ENCODE measurements around the gene ADAMTSL5.
"Not testable (repeated sequence)": the region's sequence is repeated elsewhere in the genome, so short reads cannot be mapped to it uniquely, and the experiment has no call there.

ADAMTSL5 gene

DNA sequence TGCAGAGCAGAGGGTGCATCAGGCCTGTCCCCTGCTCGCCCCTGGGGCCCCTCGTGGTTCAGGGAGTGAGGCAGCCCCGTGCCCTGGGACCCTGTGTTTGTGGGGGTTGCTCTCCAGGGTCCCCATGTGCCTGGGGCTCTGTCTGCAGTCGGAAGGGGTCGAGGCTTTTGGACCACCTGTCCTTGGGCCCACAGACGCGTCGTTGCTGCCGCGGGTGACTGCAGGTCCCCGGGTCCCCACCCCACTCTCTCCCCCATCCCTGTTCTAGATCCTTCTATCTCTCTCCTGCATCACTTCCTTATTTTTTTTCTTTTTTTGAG, 24.6 kb downstream of the ADAMTSL5 start:
- no peaks in the 10 kb centered on the region for H3K9me3 ChIP-seq (ENCODE audit: control insufficient read depth, insufficient read depth, low read length)
- no peaks in the 10 kb centered on the region for H3K36me3 ChIP-seq (ENCODE audit: insufficient read depth, low read length)
- no peak overlapping the region for H3K9ac ChIP-seq (ENCODE audit: low read depth, low read length)
- H3K4me1 ChIP-seq (ENCODE audit: insufficient read depth, low read length): peaks cover 5% of the 10 kb centered on the region; the same call in 1 of the 2 replicates

GRCh38 chr19:1487576-1488281, 25.1 kb downstream of the ADAMTSL5 start:
- Histone ChIP-seq H3K9ac (ENCODE audit: low read depth, low read length) (no peak overlapping the region), H3K9me3 (ENCODE audit: control insufficient read depth, insufficient read depth, low read length) (no peaks in the 10 kb centered on the region), H3K4me1 (ENCODE audit: insufficient read depth, low read length) (peaks cover 3% of the 10 kb centered on the region; the same call in 1 of the 2 replicates), H3K36me3 (ENCODE audit: insufficient read depth, low read length) (no peaks in the 10 kb centered on the region)

DNA sequence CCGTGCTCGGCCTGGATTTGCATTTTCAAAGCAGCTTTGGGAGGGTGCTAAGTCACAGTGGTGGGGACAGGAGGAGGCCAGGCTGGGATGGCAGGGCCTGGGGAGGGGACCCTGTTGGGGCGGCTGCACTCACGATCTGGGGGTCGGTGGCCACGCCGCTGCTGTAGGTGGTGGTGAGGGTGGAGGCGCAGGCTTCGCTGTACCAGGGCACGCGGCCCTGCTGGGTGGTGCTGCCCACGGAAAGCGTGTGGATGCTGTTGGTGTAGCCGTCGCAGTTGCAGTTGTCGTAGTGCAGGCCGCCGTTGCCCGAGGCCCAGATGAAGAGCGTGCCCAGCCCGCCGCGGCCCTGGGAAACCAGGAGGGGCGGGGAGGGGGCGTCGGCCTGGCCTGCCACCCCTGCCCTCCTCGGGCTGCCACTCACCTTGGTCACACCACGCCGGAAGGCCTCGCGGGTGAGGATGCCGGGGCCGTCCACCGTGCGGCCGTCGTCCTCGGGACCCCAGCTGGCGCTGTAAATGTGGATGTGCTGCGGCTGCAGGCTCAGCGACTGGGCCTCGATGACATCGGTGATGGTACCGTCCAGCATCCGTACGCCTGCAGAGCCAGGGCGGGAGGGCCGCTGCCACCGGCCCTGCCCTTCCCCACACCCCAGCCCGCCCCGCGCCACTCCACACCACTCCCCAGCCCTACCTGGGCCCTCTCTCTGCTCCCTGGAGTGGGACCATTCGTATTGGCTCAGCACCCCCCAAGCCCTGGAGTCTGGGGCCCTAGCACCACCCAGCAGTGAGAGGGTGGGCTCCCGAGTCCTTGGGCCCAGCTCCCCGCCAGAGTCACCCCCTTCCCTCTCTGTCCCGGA, 25.9 kb downstream of the ADAMTSL5 start:
- Histone ChIP-seq H3K36me3 (ENCODE audit: insufficient read depth, low read length) (no peaks in the 10 kb centered on the region), H3K9me3 (ENCODE audit: control insufficient read depth, insufficient read depth, low read length) (no peaks in the 10 kb centered on the region), H3K9ac (ENCODE audit: low read depth, low read length) (no peak overlapping the region), H3K4me1 (ENCODE audit: insufficient read depth, low read length) (no peaks in the 10 kb centered on the region)

- Histone ChIP-seq H3K9me3 (ENCODE audit: control insufficient read depth, insufficient read depth, low read length) (no peaks in the 10 kb centered on the region), H3K9ac (ENCODE audit: low read depth, low read length) (no peak overlapping the region), H3K4me1 (ENCODE audit: insufficient read depth, low read length) (no peaks in the 10 kb centered on the region), H3K36me3 (ENCODE audit: insufficient read depth, low read length) (no peaks in the 10 kb centered on the region)
Observed at GRCh38 chr19:1483979-1484428, 28.8 kb downstream of the ADAMTSL5 start.

GRCh38 chr19:1483131-1483978, 29.5 kb downstream of the ADAMTSL5 start:
- Histone ChIP-seq H3K9me3 (ENCODE audit: control insufficient read depth, insufficient read depth, low read length) (no peaks in the 10 kb centered on the region), H3K36me3 (ENCODE audit: insufficient read depth, low read length) (no peaks in the 10 kb centered on the region), H3K4me1 (ENCODE audit: insufficient read depth, low read length) (no peaks in the 10 kb centered on the region), H3K9ac (ENCODE audit: low read depth, low read length) (no peak overlapping the region)

- Histone ChIP-seq H3K4me1 (ENCODE audit: insufficient read depth, low read length) (no peaks in the 10 kb centered on the region), H3K36me3 (ENCODE audit: insufficient read depth, low read length) (peaks cover under 1% of the 10 kb centered on the region; the same call in 1 of the 2 replicates), H3K9ac (ENCODE audit: low read depth, low read length) (no peak overlapping the region), H3K9me3 (ENCODE audit: control insufficient read depth, insufficient read depth, low read length) (no peaks in the 10 kb centered on the region)
Observed at GRCh38 chr19:1482361-1483130, 30.3 kb downstream of the ADAMTSL5 start.

GRCh38 chr19:1481893-1482360, 30.9 kb downstream of the ADAMTSL5 start:
- Histone ChIP-seq H3K36me3 (ENCODE audit: insufficient read depth, low read length) (peaks cover 4% of the 10 kb centered on the region), H3K9me3 (ENCODE audit: control insufficient read depth, insufficient read depth, low read length) (no peaks in the 10 kb centered on the region), H3K4me1 (ENCODE audit: insufficient read depth, low read length) (no peaks in the 10 kb centered on the region), H3K9ac (ENCODE audit: low read depth, low read length) (no peak overlapping the region)

GRCh38 chr19:1481224-1481892, 31.5 kb downstream of the ADAMTSL5 start:
- Histone ChIP-seq H3K9ac (ENCODE audit: low read depth, low read length) (no peak overlapping the region), H3K4me1 (ENCODE audit: insufficient read depth, low read length) (no peaks in the 10 kb centered on the region), H3K9me3 (ENCODE audit: control insufficient read depth, insufficient read depth, low read length) (no peaks in the 10 kb centered on the region), H3K36me3 (ENCODE audit: insufficient read depth, low read length) (peaks cover 4% of the 10 kb centered on the region)

DNA sequence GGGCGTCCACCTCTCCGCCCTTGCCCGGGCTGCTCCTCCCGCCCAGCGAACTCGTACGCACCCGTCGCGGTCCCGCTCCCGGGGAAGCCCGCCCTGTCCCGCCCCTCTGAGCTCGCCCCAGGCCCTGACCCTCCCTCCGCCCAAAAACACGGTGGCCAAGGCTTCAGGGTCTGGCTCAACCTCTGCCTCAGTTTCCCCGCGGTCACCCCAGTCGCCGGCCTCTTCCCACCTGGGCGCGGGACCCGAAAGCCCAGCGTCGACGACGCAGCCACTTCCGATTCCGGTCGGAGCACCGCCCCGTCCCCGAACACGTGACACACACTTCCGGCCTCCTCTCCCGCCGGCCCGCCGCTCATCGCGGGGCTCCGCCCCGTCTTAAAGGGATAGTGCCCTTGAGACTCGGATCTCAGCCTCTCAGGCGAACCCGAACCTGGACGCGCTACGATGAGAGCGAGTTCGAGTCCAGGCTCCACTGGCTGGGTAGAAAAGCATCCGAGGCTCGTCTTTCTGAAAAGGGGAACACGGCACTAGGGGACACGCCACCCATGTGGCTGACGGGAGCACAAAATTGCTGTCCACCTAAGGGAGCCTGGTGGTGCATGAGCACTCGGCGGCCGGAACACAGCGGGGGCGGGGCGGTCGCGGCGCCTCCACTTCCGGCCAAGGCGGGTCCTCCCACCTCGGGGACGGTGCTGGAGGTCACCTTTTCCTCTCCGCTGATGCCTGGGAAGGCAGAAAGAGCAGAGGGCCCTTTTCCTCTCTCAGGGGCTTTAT, 33.7 kb downstream of the ADAMTSL5 start, which contains the start of gene C19orf25:
C19orf25 (minus strand) TSS at position 282 of the 774 bp plus-strand sequence. CDS start 312 bp downstream, outside the sequence.
- H3K9me3 ChIP-seq (ENCODE audit: control insufficient read depth, insufficient read depth, low read length): no peaks in the 10 kb centered on the region
- no peaks in the 10 kb centered on the region for H3K4me1 ChIP-seq (ENCODE audit: insufficient read depth, low read length)
- peak within 1 kb of the TSS; percentile 99 for H3K9ac ChIP-seq (ENCODE audit: low read depth, low read length)

GRCh38 chr19:1477056-1477455, 35.8 kb downstream of the ADAMTSL5 start:
- not testable (repeated sequence) for H3K9ac ChIP-seq (ENCODE audit: low read depth, low read length); H3K9me3 ChIP-seq (ENCODE audit: control insufficient read depth, insufficient read depth, low read length); H3K4me1 ChIP-seq (ENCODE audit: insufficient read depth, low read length); H3K36me3 ChIP-seq (ENCODE audit: insufficient read depth, low read length)

More for the DNA sequence above, 33.7 kb downstream of the ADAMTSL5 start, which contains the start of gene C19orf25:
- peaks cover 4% of the 10 kb centered on the region for H3K36me3 ChIP-seq (ENCODE audit: insufficient read depth, low read length)

DNA sequence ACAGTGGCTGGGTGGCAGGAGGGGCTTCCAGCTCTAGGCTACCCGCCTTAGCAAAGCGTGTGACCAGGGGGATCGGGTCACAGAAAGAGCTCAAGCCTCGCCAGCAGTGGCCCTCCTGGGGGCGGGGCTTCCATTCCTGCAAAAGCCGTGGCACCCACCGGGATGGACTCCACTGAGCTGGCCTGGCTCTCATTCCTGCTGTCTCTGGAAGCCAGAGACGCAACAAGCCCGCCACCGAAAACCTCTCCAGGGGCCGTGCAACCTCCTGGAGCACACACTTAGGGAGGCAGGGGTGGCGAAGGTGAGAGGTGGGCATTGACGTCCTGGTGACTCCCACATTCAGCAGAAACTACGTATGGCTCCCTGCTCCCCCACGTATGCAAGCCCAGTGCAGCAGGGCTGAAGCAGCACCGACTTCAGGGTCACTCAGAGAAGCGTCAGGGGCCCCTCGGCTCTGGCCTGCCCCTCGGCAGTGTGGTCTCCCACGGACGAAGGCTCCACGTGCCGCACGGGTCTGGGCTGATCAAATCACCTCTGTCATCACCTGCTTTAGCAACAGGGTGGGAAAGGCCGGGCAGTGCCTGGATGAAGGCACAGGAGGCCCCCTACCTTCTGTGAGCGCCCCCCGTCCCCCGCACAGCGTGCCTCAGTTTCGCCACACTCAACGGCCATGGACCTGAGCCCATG, 36.9 kb downstream of the ADAMTSL5 start:
- Histone ChIP-seq H3K9me3 (ENCODE audit: control insufficient read depth, insufficient read depth, low read length) (no peaks in the 10 kb centered on the region), H3K9ac (ENCODE audit: low read depth, low read length) (no peak overlapping the region), H3K4me1 (ENCODE audit: insufficient read depth, low read length) (no peaks in the 10 kb centered on the region), H3K36me3 (ENCODE audit: insufficient read depth, low read length) (peaks cover 4% of the 10 kb centered on the region)

GRCh38 chr19:1474765-1475351, 38.0 kb downstream of the ADAMTSL5 start:
- peaks cover 4% of the 10 kb centered on the region for H3K36me3 ChIP-seq (ENCODE audit: insufficient read depth, low read length)
- H3K9me3 ChIP-seq (ENCODE audit: control insufficient read depth, insufficient read depth, low read length): no peaks in the 10 kb centered on the region
- H3K9ac ChIP-seq (ENCODE audit: low read depth, low read length): no peak overlapping the region
- no peaks in the 10 kb centered on the region; the same call in 1 of the 2 replicates for H3K4me1 ChIP-seq (ENCODE audit: insufficient read depth, low read length)

Data from ES-I3 (cell line).